GM18508 (cell line): ENCODE measurements around the gene MSL3B.

Source experiments
- ATAC-seq: cut with Tn5 transposase; IDR thresholded peaks from one replicate; pipeline ENCODE4 v1.9.1; 2021; ENCODE audit warnings: moderate number of reproducible peaks; ENCODE audit not compliant: insufficient read depth, unreplicated experiment

MSL3B gene

DNA sequence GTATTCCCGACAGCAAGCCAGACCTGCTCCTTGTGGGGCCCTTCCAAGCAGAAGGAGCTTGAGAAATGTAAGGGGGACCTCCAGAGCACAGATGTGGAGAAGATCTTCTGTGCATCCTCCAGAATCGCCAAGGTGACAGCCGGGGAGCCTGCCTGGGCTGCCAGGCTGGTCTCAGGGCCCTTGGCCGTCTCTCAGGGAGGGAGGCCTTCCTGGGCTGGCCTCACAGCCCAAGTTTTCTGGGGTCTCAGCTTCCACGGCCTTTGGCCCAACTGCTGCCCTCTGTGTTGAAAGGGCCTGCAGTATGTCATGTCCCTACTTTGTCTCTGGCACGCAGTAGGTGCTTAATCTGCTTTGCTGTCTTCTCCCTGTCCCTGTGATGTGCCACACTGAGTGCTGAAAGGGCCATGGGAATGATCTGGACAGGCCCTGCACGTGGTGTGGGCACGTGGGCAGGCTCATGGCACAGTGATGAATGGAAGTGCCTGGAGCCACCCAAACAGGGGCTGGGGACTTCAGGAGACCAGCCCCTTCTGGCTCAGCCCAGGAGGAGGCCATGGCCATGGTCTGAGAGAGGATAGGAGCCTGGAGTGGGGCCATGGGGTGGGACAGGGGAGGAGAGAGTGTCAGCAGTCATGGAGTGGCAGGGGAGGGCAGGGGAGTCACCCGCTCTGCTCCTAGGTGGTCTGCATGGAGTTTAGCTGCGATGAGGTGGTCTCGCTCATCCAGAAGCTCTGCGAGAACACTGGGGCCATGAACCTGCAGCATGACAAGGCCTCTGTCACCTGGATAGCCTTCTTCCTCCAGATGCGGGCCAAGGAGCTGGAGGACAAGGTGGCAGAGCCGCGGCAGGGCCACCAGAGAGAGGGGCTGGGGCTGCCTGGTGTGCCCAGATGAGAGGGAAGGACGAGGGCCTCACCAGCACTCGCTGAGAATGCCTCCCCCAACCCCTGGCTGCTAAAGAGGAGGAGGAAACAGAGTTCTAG, 49.3 kb downstream of the MSL3B start:
- no peak for ATAC-seq

- ATAC-seq = no peak
Measured at GRCh38 chr2:233817995-233818638, 50.1 kb downstream of the MSL3B start.

GRCh38 chr2:233817361-233817911, 50.8 kb downstream of the MSL3B start:
- no peak for ATAC-seq

DNA sequence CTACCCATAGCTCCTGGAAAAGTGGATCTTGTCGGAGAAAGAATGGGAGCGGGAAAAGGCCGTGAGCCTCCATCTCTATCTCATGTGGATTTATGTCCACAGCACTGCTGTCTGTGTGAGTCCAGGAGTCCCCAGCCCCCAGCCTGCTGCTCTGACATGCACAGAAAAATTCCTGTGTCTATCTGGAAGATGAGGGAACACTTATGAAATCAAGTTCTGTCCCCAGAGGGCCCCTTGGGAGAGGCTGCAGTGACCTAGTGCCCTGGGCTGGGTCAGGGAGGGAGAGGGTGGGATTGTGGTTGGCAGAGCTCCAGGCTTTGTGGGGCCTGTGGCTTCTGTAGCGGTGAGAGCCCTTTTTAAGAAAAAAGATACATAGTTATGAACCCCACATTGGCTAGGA, 51.4 kb downstream of the MSL3B start:
- no peak for ATAC-seq

DNA sequence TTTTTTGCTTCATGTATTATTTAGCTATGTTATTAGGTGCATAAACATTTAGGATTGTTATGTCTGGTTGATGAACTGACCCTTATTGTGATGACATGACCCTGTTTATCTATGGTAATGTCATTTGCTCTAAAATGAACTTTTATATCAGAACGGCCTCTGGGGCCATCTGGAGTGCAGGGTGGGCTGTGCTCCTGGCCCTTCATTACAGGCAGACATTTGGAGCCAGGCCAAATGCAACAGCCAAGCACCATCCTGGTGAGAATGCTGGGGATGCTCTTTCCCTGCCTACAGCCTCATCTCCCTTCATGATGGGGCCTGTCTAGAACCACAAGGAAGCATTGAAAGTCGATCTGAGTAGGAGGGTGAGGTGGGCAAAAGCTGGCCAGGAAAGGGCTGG, 51.9 kb downstream of the MSL3B start:
- no peak for ATAC-seq

DNA sequence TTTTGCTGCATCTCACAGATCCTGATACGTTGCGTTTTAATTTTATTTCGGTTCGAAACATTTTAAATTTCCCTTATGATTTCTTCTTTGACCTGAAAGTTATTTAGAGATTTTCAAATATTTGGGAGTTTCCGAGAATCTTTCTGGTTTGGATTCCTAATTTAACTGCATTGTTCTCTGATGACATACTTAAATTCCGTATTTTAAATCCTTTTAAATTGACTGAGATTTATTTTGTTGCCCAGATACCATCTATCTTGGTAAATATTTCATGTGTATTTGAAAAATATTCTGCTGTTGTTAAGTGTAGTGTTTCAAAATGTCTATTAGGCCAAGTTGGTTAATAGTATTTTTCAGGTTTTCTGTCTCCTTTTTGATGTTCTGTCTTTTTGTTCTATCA, 52.3 kb downstream of the MSL3B start:
- no peak for ATAC-seq
